GM10248 (cell line): ENCODE measurements around the gene PCYT2.

Experiments
- CTCF ChIA-PET: fragments of 300-600 bp; sonication (Branson Sonifier 250); formaldehyde crosslinking; extraction: SDS; loops from one replicate; lab custom pipeline; 2021; ENCODE audit warnings: antibody characterized with exemption; lab: Yijun Ruan, JAX
- POLR2A ChIA-PET: fragments of 350-650 bp; sonication (Branson Sonifier 250); formaldehyde crosslinking; extraction: SDS; loops from one replicate; lab custom pipeline; 2020; ENCODE audit warnings: antibody characterized with exemption; lab: Yijun Ruan, JAX
- DNase-seq: peaks from one replicate; pipeline ENCODE4 v3.0.0; 2012; ENCODE audit errors: extremely low spot score
- CTCF ChIP-seq: IDR thresholded peaks from 2 replicates; pipeline ENCODE4 v1.5.1; 2012; ENCODE audit warnings: mild to moderate bottlenecking, low read depth; ENCODE audit errors: extremely low read depth, missing control alignments, control extremely low read depth

Gene PCYT2

GRCh38 chr17:81907219-81908145, 3.7 kb downstream of the PCYT2 start:
- CTCF ChIA-PET, result no interaction called here
- no peak for DNase-seq
- no peak for TF ChIP-seq CTCF
- POLR2A ChIA-PET, result no interaction called here

- no peak for TF ChIP-seq CTCF
- no peak for DNase-seq
- POLR2A ChIA-PET, result interaction anchor here (0.5 kb wide), 1 partner anchor 12 kb away, joined by 4 read pairs; no protein-coding TSS in a partner anchor
- CTCF ChIA-PET, result no interaction called here
These were observed 4.6 kb downstream of the PCYT2 start for GRCh38 chr17:81906476-81907218.

- TF ChIP-seq CTCF, result no peak
- CTCF ChIA-PET, result no interaction called here
- no peak for DNase-seq
- POLR2A ChIA-PET, result interaction anchor here (0.5 kb wide), 1 partner anchor 12 kb away, joined by 4 read pairs; no protein-coding TSS in a partner anchor
These were observed 5.2 kb downstream of the PCYT2 start for GRCh38 chr17:81905993-81906392.

GRCh38 chr17:81905424-81905875, 5.7 kb downstream of the PCYT2 start:
- ChIA-PET CTCF (no interaction called here), POLR2A (no interaction called here)
- no peak for TF ChIP-seq CTCF
- DNase-seq, result no peak

GRCh38 chr17:81904600-81905423, 6.4 kb downstream of the PCYT2 start:
- CTCF ChIA-PET, result no interaction called here
- TF ChIP-seq CTCF, result no peak
- POLR2A ChIA-PET, result no interaction called here
- DNase-seq, result no peak
